ENCODE measurements around the gene PQBP1.

Gene PQBP1

DNA sequence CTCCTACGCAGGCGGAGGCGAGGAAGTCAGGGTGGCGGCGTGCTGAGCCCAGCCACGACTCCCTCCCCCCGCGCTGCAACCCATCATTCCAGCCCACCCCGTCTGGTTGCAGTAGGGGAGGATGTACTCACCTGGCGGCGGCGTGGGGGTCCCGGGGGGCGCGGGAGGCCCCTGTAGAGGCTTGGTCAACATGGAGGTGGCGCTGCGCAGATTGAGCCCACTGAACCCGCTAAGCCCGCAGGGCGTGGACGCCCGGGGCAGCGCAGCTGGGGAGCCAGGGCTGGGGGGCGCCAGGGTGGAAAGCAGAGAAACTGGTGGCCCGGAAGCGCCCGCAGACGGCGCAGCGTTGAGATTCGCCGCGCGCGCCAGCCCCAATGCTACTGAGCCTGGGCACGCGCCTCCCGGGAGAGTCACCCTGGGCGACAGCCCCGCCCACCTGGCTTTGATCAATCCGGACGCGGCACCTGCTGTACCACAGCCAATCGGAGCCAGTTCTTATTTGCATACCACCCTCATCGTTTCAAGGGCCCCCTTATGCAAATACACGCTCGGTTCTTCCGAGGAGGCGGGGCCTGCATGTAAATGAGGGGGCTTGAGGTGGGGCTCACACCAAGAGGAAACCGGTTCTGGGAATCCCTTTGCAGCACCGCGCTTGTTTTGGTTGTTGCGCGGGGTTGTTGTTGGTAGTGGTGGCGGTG, 21.1 kb downstream of the PQBP1 start, which contains the start of gene PIM2:
PIM2 (minus strand) TSS at position 382 of the 698 bp plus-strand sequence; CDS start at position 192, 190 bp downstream.
- DNase-seq (ENCODE audit: low read depth), result peak; percentile 90
- TF ChIP-seq, protein P1, sequence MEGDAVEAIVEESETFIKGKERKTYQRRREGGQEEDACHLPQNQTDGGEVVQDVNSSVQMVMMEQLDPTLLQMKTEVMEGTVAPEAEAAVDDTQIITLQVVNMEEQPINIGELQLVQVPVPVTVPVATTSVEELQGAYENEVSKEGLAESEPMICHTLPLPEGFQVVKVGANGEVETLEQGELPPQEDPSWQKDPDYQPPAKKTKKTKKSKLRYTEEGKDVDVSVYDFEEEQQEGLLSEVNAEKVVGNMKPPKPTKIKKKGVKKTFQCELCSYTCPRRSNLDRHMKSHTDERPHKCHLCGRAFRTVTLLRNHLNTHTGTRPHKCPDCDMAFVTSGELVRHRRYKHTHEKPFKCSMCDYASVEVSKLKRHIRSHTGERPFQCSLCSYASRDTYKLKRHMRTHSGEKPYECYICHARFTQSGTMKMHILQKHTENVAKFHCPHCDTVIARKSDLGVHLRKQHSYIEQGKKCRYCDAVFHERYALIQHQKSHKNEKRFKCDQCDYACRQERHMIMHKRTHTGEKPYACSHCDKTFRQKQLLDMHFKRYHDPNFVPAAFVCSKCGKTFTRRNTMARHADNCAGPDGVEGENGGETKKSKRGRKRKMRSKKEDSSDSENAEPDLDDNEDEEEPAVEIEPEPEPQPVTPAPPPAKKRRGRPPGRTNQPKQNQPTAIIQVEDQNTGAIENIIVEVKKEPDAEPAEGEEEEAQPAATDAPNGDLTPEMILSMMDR (conservative IDR thresholded peaks at IDR 0.05; ENCODE audit: low read depth, low read length), result no peak

DNA sequence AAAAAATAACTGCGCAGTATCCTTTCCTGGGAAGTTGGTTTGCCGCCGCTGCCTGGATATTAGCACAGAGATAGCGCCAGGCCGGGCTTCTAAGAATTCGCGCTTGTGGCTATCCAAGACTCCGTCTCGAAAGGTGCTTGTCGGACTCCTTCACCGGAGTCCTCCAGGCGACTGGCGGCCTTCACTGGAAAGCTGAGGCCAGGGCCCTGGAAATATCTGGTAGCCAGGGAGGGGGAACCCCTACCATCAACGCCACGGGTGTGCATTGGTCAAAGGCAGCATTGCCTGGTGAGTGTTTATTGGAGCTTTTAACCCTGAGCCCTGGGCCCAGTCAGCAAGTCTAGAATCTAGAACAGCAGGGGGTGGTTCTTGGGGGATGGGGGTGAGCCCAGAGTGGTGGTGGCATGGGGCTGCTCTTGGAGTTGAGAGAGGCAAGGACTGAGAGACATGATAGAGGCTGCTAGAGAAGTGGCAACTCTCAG, 21.7 kb downstream of the PQBP1 start:
- TF ChIP-seq, protein P1 (conservative IDR thresholded peaks at IDR 0.05; ENCODE audit: low read depth, low read length), result no peak
- peak; percentile 59 for DNase-seq (ENCODE audit: low read depth)
- peak overlapping the region; percentile 40 for H3K4me3 ChIP-seq (ENCODE audit: low read depth, low read length)

More for the DNA sequence above, 21.1 kb downstream of the PQBP1 start, which contains the start of gene PIM2:
- peak within 1 kb of the TSS; percentile 64 for H3K4me3 ChIP-seq (ENCODE audit: low read depth, low read length)

DNA sequence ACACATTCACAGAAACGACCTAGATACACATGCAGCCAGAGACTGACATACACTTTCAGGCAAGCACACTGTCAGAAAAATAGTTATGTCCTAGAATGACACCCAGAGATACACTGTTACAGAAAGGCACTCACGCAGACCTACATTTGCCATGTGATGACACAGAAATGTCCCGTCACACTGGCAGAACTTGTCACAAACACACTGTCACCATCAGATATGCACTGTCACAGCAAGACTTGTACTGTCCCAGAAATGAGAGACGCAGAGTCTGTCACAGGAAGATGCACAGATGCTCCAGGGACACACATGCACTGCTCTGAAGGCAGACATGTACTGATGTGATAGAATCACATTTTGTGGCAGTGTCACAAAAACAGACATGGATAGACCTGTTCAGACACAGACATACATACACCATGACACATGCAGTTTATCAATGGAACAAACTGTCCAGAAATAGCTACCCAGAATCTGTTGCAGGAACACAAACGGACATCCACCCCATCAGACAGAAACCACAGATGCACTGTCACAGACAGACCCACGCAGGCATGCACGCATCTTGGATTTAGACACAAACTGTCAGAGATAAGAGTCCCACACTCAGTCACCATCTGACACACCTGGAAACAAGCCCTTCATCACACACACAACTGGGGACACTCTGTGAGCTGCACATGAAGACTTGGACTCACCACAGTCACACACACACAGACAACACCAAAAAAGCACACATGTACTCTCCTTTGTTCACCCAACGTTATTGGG, 22.4 kb downstream of the PQBP1 start:
- TF ChIP-seq, protein P1 (conservative IDR thresholded peaks at IDR 0.05; ENCODE audit: low read depth, low read length), result no peak
- no peak for DNase-seq (ENCODE audit: low read depth)
- H3K4me3 ChIP-seq (ENCODE audit: low read depth, low read length), result no peak overlapping the region

DNA sequence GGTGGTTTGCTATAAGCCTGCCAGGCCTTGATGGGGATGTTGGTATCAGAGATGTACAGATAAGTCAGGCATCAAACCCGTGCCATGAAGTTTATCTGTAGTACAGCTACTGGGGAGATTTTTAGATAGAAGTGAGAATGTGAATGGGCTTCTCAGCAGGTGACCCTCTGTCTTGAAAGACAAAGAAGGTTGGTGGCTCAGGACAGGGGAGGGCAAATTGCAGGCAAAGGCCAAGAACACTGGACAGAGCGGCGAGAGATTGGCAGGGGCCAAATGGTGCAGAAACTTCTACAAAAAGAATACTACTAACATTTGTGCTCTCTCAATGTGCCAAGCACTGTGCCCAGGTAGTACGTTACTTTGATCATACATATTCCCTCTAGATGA, 23.0 kb downstream of the PQBP1 start:
- TF ChIP-seq, protein P1 (conservative IDR thresholded peaks at IDR 0.05; ENCODE audit: low read depth, low read length), result no peak

DNA sequence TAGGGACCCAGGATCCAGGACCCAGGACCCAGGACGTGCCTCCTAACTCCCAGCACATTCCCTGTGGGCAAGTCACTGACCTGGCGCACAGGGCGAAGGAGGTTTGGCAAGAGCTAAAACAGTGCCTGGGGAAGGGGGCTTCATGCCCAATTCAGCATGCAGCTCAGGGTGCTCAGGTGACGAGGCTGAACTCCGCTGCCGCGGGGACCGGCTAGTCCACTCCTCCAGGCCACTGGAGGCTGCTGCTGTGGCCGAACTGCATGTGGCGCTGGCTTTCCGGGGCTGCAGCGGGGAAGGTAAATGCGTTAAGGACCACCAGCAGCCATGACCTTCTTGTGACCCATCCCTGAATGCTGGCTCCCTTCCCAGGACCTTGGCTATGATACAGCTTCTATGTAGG, 26.0 kb downstream of the PQBP1 start:
- H3K4me3 ChIP-seq (ENCODE audit: low read depth, low read length), result no peak overlapping the region
- TF ChIP-seq, protein P1 (conservative IDR thresholded peaks at IDR 0.05; ENCODE audit: low read depth, low read length), result no peak
- no peak for DNase-seq (ENCODE audit: low read depth)

More for the DNA sequence above, 23.0 kb downstream of the PQBP1 start:
- no peak overlapping the region for H3K4me3 ChIP-seq (ENCODE audit: low read depth, low read length)
- no peak for DNase-seq (ENCODE audit: low read depth)

DNA sequence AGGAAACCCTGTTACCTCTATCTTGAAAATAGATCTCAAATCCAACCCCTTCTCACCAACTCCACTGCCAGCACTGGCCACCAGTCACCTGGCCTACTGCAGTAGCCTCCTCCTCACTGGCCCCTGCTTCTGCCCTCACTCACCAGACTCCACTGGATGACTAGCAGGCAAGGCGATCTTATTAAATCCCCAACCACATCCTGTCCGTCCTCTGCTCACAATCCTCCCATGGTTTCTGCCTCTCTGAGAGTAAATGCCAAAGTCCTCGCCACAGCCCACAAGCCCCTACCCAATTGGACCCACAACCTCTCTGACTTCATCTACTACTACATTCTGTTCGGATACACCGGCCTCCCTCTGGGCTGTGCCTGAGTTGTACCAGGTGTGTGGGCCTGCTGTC, 26.5 kb downstream of the PQBP1 start:
- H3K4me3 ChIP-seq (ENCODE audit: low read depth, low read length), result no peak overlapping the region
- DNase-seq (ENCODE audit: low read depth), result no peak
- TF ChIP-seq, protein P1 (conservative IDR thresholded peaks at IDR 0.05; ENCODE audit: low read depth, low read length), result no peak

All from choroid plexus epithelial cell (primary cell).